Esophagus squamous epithelium (tissue), 5 donors: ENCODE data around the gene ZSCAN21. TPM values are rescaled to one million over a fixed set of nuclear protein-coding genes. Genes with fewer than 3 reads are reported as not detected.

ENCODE experiments used
- DNase-seq: peaks from one replicate; lab custom pipeline; 2025; lab: John Stamatoyannopoulos, UW
- H3K27ac ChIP-seq, 4 donors: fragments of 200-600 bp; sonication (generic); one replicate each; pipeline ENCODE4 v1.5.1; 2016 to 2019; ENCODE audit warnings: mild to moderate bottlenecking in 1 of 4
- H3K27me3 ChIP-seq, 4 donors: fragments of 200-600 bp; sonication (generic); 1 replicate in 3 of 4; 2 replicates in 1 of 4; pipeline versions ENCODE4 v1.5.1 to v1.6.0; 2017 to 2021; ENCODE audit warnings: antibody characterized with exemption in 1 of 4
- H3K36me3 ChIP-seq, 3 donors: fragments of 200-600 bp; sonication (generic); one replicate each; pipeline ENCODE4 v1.5.1; 2016 to 2019
- H3K4me1 ChIP-seq, 3 donors: fragments of 200-600 bp; sonication (generic); one replicate each; pipeline ENCODE4 v1.5.1; 2017 to 2019
- H3K4me3 ChIP-seq, 4 donors: fragments of 200-600 bp; sonication (generic); 1 replicate in 3 of 4; 2 replicates in 1 of 4; pipeline ENCODE4 v1.5.1; 2016 to 2019; ENCODE audit warnings: mild to moderate bottlenecking in 2 of 4, moderate library complexity in 1 of 4
- H3K9me3 ChIP-seq, 3 donors: fragments of 200-600 bp; sonication (generic); one replicate each; pipeline ENCODE4 v1.5.1; 2016 to 2019
- CTCF ChIP-seq, 6 experiments: fragments of 450-650 bp in 4 of 6; fragments of 200-600 bp in 2 of 6; sonication (generic) in 2 of 6; IDR thresholded peaks; one replicate each; pipeline ENCODE4 v1.5.1; 2016 to 2019; ENCODE audit warnings: antibody characterized with exemption in 6 of 6, mild to moderate bottlenecking in 4 of 6, moderate library complexity in 4 of 6
- POLR2A ChIP-seq, 4 donors: fragments of 450-650 bp; IDR thresholded peaks; one replicate each; pipeline ENCODE4 v1.6.1; 2017; ENCODE audit warnings: antibody characterized with exemption in 4 of 4, mild to moderate bottlenecking in 4 of 4, moderate library complexity in 3 of 4
- WGBS, 2 donors: methylation state at CpG; one replicate each; pipeline ENCODE4 v1.1.5; 2018; 5-methylcytosine and 5-hydroxymethylcytosine counted together
- intact Hi-C: fragments of 100-400 bp; cut with DNase I; formaldehyde crosslinking; loops from one replicate; pipeline ENCODE4 v1.15.0; 2022
- total RNA-seq, 4 donors: library from RNA; depleted of rRNA; stranded (reverse); fragments of >200 nt; gene quantifications; one replicate each; pipeline ENCODE4 v1.1.0, GENCODE V29; 2016
- donor health status: DM: yes; HTN: yes; CAD: no.

Gene ZSCAN21
- total RNA-seq, 4 donors from 2014 or later, result 3.7 to 12.0 (median 8.0) TPM

- Histone ChIP-seq H3K36me3 (peaks cover 23 to 87% (median 31%) of the 10 kb centered on the region in 3 donors), H3K4me3 (no peak overlapping the region), H3K27me3 (no peaks in the 10 kb centered on the region), H3K27ac (no peak overlapping the region), H3K4me1 (peaks cover 4 to 11% (median 4%) of the 10 kb centered on the region in 3 donors), H3K9me3 (no peaks in the 10 kb centered on the region)
- TF ChIP-seq POLR2A (IDR thresholded peaks at IDR 0.05), result no peak
- TF ChIP-seq CTCF (IDR thresholded peaks at IDR 0.05), result no peak
- WGBS, 2 donors, result 78% methylated on average over 7 of the region's 17 CpGs; no CpG with 5 or more reads in 1 of the 2 donors
- intact Hi-C loops, result no loop called here
- DNase-seq, result no peak
Measured at GRCh38 chr7:100106633-100107032, 57.1 kb downstream of the ZSCAN21 start.

GRCh38 chr7:100107125-100107737 is 57.7 kb downstream of the ZSCAN21 start:
- H3K4me3 ChIP-seq, result no peak overlapping the region
- WGBS, 2 donors, result 79 to 81% methylated on average over 15 to 18 of the region's 25 CpGs
- H3K36me3 ChIP-seq, result peaks cover 28 to 93% (median 37%) of the 10 kb centered on the region in 3 donors
- H3K27me3 ChIP-seq, result no peaks in the 10 kb centered on the region
- TF ChIP-seq CTCF (IDR thresholded peaks at IDR 0.05) (no peak), POLR2A (IDR thresholded peaks at IDR 0.05) (no peak)
- no peaks in the 10 kb centered on the region for H3K9me3 ChIP-seq
- no peak overlapping the region for H3K27ac ChIP-seq
- intact Hi-C loops, result no loop called here
- DNase-seq, result no peak
- H3K4me1 ChIP-seq, result peaks cover 3 to 8% (median 3%) of the 10 kb centered on the region in 3 donors

GRCh38 chr7:100107890-100108289 is 58.3 kb downstream of the ZSCAN21 start:
- WGBS, 2 donors, result 77 to 86% methylated on average over 10 to 11 of the region's 11 CpGs
- peaks cover 0 to under 1% (median 0%) of the 10 kb centered on the region in 3 donors for H3K4me1 ChIP-seq
- no peaks in the 10 kb centered on the region for H3K27me3 ChIP-seq
- intact Hi-C loops, result no loop called here
- no peaks in the 10 kb centered on the region for H3K9me3 ChIP-seq
- DNase-seq, result no peak
- no peak for TF ChIP-seq CTCF (IDR thresholded peaks at IDR 0.05)
- TF ChIP-seq POLR2A (IDR thresholded peaks at IDR 0.05), result no peak
- H3K27ac ChIP-seq, result no peak overlapping the region
- H3K36me3 ChIP-seq, result peaks cover 28 to 100% (median 42%) of the 10 kb centered on the region in 3 donors
- H3K4me3 ChIP-seq, result no peak overlapping the region

- Histone ChIP-seq H3K9me3 (no peaks in the 10 kb centered on the region), H3K4me3 (no peak overlapping the region), H3K27ac (no peak overlapping the region), H3K36me3 (peaks cover 28 to 97% (median 44%) of the 10 kb centered on the region in 3 donors), H3K4me1 (no peaks in the 10 kb centered on the region), H3K27me3 (no peaks in the 10 kb centered on the region)
- TF ChIP-seq POLR2A (IDR thresholded peaks at IDR 0.05) (no peak), CTCF (IDR thresholded peaks at IDR 0.05) (no peak)
- 71 to 84% methylated on average over 5 to 6 of the region's 12 CpGs for WGBS, 2 donors
- intact Hi-C loops, result no loop called here
- DNase-seq, result no peak
Measured at GRCh38 chr7:100109521-100110163, 60.1 kb downstream of the ZSCAN21 start.

GRCh38 chr7:100111156-100111555 is 61.6 kb downstream of the ZSCAN21 start:
- H3K4me3 ChIP-seq, result no peak overlapping the region

More at GRCh38 chr7:100111156-100111555, 61.6 kb downstream of the ZSCAN21 start:
- no peaks in the 10 kb centered on the region for H3K27me3 ChIP-seq
- peaks cover 22 to 81% (median 32%) of the 10 kb centered on the region in 3 donors for H3K36me3 ChIP-seq
- H3K27ac ChIP-seq, result no peak overlapping the region
- 90 to 91% methylated on average over 6 to 7 of the region's 7 CpGs for WGBS, 2 donors
- no peaks in the 10 kb centered on the region for H3K4me1 ChIP-seq
- TF ChIP-seq CTCF (IDR thresholded peaks at IDR 0.05) (no peak), POLR2A (IDR thresholded peaks at IDR 0.05) (no peak)
- no peak for DNase-seq
- no peaks in the 10 kb centered on the region for H3K9me3 ChIP-seq
- intact Hi-C loops, result no loop called here
